Osteocyte (in vitro differentiated cells): ENCODE results near the gene EBF4. TPM values are rescaled to one million over a fixed set of nuclear protein-coding genes. Genes with fewer than 3 reads are reported as not detected.
A peak's percentile ranks its signal among the peaks of the same experiment; 100 is the strongest.
"Not testable (repeated sequence)": the region's sequence is repeated elsewhere in the genome, so short reads cannot be mapped to it uniquely, and the experiment has no call there.

Experiments used
- DNase-seq: peaks from one replicate; pipeline ENCODE4 v3.0.0; 2021; ENCODE audit warnings: mixed read lengths; ENCODE audit not compliant: unreplicated experiment; ENCODE audit errors: extremely low spot score
- H3K27ac Mint-ChIP-seq: one replicate; pipeline ENCODE4 v1.8.0; 2021; ENCODE audit warnings: mild to moderate bottlenecking, mixed read lengths; ENCODE audit not compliant: unreplicated experiment
- H3K27me3 Mint-ChIP-seq: one replicate; pipeline ENCODE4 v1.8.0; 2021; ENCODE audit warnings: mixed read lengths; ENCODE audit not compliant: unreplicated experiment
- H3K36me3 Mint-ChIP-seq: one replicate; pipeline ENCODE4 v1.8.0; 2021; ENCODE audit warnings: mixed read lengths; ENCODE audit not compliant: unreplicated experiment
- H3K4me1 Mint-ChIP-seq: one replicate; pipeline ENCODE4 v1.8.0; 2021; ENCODE audit warnings: mixed read lengths; ENCODE audit not compliant: unreplicated experiment
- H3K4me3 Mint-ChIP-seq: one replicate; pipeline ENCODE4 v1.8.0; 2021; ENCODE audit warnings: mild to moderate bottlenecking, moderate library complexity, mixed read lengths; ENCODE audit not compliant: unreplicated experiment
- H3K9me3 Mint-ChIP-seq: one replicate; pipeline ENCODE4 v1.8.0; 2021; ENCODE audit warnings: mixed read lengths; ENCODE audit not compliant: unreplicated experiment
- CTCF ChIP-seq: fragments of 200-600 bp; sonication (generic); IDR thresholded peaks from 2 replicates; pipeline ENCODE4 v1.5.0; 2021; ENCODE audit warnings: antibody characterized with exemption, mild to moderate bottlenecking, moderate library complexity
- total RNA-seq: library from RNA; stranded (reverse); gene quantifications from 2 replicates; pipeline ENCODE4 v1.2.1, GENCODE V29; 2021

EBF4 gene
- total RNA-seq, 1 donor from 2014 or later, result 12.8 TPM

GRCh38 chr20:2694008-2694471 is 1.5 kb downstream of the EBF4 start:
- Mint-ChIP-seq H3K9me3 (no peaks in the 10 kb centered on the region), H3K4me3 (peak overlapping the region; percentile 26), H3K27me3 (peaks cover 57% of the 10 kb centered on the region), H3K36me3 (no peaks in the 10 kb centered on the region), H3K27ac (no peak overlapping the region), H3K4me1 (peaks cover 9% of the 10 kb centered on the region)
- TF ChIP-seq CTCF, result no peak
- peak; percentile 81 for DNase-seq

DNA sequence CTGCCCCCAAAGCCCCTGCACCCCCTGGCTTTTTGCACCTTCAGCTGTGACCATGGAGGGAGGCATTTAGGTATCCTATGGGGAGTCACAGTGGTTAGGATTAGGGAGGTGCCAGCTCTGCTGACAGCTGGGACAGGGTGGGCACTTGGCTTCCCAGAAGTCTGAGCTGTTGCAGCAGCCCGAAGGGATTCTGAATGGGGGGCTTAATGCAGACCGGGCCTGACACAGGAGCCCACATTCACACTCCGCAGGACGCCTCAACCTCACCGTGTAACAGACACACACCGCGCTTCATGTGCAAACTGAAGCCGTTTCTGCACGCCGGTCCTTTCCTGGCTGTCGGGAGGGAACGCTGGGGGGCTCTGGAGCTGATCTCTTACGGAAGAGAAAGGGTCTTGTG is 1.9 kb downstream of the EBF4 start:
- no peak overlapping the region for H3K27ac Mint-ChIP-seq
- no peaks in the 10 kb centered on the region for H3K36me3 Mint-ChIP-seq
- no peak for DNase-seq
- H3K9me3 Mint-ChIP-seq, result no peaks in the 10 kb centered on the region
- TF ChIP-seq CTCF, result no peak
- peaks cover 58% of the 10 kb centered on the region for H3K27me3 Mint-ChIP-seq
- peak overlapping the region; percentile 26 for H3K4me3 Mint-ChIP-seq
- H3K4me1 Mint-ChIP-seq, result peaks cover 9% of the 10 kb centered on the region

- DNase-seq, result no peak
- Mint-ChIP-seq H3K4me3 (no peak overlapping the region), H3K27ac (no peak overlapping the region), H3K9me3 (no peaks in the 10 kb centered on the region), H3K4me1 (peaks cover 9% of the 10 kb centered on the region), H3K36me3 (no peaks in the 10 kb centered on the region), H3K27me3 (peaks cover 54% of the 10 kb centered on the region)
- TF ChIP-seq CTCF, result no peak
Measured at GRCh38 chr20:2695206-2695983, 2.8 kb downstream of the EBF4 start.

DNA sequence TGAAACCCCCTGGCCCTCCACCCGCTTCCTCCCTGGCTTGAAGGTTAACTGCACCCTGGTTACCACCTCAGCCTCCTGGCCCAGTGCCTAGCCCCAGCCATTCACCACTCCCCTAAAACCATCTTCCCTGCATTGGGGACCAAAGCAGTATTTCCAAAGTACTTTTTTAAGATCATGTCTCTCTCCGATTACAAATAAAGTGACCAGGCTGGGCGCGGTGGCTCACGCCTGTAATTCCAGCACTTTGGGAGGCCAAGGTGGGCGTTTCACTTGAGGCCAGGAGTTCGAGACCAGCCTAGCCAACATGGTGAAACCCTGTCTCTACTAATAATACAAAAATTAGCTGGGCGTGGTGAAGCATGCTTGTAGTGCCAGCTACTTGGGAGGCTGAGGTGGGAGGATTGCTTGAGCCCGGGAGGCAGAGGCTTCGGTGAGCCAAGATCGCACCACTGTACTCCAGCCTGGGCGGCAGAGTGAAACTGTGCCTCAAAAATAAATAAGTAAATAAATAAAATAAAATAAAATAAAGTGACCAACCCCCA is 3.5 kb downstream of the EBF4 start:
- peaks cover 55% of the 10 kb centered on the region for H3K27me3 Mint-ChIP-seq
- not testable (repeated sequence) for H3K27ac Mint-ChIP-seq, H3K4me1 Mint-ChIP-seq, H3K4me3 Mint-ChIP-seq, H3K9me3 Mint-ChIP-seq, H3K36me3 Mint-ChIP-seq
- DNase-seq, result peak; percentile 75

GRCh38 chr20:2696646-2697045 is 4.1 kb downstream of the EBF4 start:
- H3K9me3 Mint-ChIP-seq, result no peaks in the 10 kb centered on the region
- H3K4me3 Mint-ChIP-seq, result no peak overlapping the region
- no peak for TF ChIP-seq CTCF
- no peaks in the 10 kb centered on the region for H3K36me3 Mint-ChIP-seq
- H3K27me3 Mint-ChIP-seq, result peaks cover 54% of the 10 kb centered on the region
- peaks cover 10% of the 10 kb centered on the region for H3K4me1 Mint-ChIP-seq
- no peak overlapping the region for H3K27ac Mint-ChIP-seq
- DNase-seq, result peak; percentile 68
